GM18499 (cell line): ENCODE results near the gene NAPEPLD.
"Not testable (repeated sequence)": the region's sequence is repeated elsewhere in the genome, so short reads cannot be mapped to it uniquely, and the experiment has no call there.

ENCODE experiments used
- ATAC-seq: cut with Tn5 transposase; IDR thresholded peaks from one replicate; pipeline ENCODE4 v1.9.1; 2021; ENCODE audit warnings: moderate number of reproducible peaks; ENCODE audit not compliant: insufficient read depth, unreplicated experiment

Gene NAPEPLD

DNA sequence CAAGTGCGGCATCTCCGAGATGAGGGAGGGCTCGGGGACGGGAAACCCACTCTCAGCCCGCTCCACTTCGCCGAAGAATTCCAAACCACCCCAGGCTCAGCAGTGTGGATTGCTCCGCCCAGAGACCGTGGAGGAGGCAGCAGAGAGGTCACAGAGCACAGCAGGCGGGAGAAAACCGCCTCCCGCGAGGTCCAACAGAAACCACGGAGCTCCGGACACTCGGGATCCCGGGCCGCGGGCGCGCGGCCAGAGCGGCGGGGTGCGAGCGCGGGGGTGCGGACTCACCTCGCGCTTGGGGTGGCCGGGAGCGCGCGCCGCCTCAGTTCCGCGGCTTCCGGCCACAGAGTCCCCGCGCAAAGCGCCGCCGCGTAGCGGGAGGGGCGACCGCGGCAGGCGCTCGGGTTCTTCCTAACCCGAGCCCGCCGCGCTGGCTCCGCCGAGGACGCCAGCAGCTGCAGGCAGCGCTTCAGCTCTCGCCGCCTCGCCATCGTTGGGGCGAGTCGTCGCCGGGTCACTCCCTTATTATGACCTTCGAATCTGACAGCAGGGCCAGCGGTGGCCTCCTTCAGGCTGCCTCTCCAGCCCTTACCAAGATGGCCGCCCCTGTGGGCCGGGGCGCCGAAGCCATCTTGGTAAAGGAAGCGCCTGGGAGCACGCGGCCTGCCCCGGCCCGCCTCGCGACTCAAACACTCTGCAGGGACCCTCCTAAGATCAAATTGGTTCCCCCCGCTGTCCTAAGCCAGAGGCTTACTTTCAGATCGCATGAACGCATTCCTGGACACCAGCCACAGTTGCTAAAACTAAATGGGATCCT lies at the start of gene NAPEPLD:
Gene NAPEPLD (minus strand): TSS at position 106 of the 814 bp plus-strand sequence. CDS start 20,323 bp downstream, outside the sequence.
- peak; percentile 57 for ATAC-seq

DNA sequence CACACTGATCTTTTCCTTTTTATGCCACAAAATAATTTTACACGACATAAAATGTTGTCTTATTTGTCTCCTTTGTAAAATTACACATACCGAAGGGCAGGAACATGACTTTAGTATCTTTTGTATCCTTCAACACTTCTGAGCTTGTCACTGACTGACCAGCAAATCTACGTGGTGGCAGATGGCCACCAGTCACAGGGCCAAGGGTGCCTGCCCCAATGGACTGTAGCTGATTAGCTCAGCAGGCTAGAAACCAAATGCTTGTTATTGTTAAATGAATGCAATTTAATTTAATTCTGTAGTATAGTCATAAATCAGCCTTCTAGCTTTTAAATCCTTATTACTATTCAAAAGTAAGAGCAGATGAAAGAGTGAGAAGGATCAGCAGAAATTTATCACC lies 49.2 kb upstream of the NAPEPLD start:
- not testable (repeated sequence) for ATAC-seq

DNA sequence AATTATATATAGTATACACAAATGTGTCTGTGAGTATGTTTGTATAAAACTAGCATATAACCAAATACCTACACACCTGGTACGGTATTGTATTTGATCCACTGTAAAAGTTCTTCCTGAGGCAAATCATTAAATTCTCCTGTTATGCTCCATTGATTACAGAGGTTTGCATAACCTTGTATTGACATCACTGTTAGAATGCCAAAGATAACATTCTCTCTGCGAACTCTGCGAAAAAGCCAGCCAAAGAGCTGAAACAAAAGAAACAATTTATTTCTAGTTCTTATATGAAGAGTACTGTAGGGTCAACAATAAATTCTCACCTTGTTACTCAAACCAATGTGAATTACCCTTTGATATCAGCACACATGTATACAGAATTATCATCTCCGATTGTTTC lies 46.5 kb upstream of the NAPEPLD start:
- ATAC-seq: not testable (repeated sequence)

DNA sequence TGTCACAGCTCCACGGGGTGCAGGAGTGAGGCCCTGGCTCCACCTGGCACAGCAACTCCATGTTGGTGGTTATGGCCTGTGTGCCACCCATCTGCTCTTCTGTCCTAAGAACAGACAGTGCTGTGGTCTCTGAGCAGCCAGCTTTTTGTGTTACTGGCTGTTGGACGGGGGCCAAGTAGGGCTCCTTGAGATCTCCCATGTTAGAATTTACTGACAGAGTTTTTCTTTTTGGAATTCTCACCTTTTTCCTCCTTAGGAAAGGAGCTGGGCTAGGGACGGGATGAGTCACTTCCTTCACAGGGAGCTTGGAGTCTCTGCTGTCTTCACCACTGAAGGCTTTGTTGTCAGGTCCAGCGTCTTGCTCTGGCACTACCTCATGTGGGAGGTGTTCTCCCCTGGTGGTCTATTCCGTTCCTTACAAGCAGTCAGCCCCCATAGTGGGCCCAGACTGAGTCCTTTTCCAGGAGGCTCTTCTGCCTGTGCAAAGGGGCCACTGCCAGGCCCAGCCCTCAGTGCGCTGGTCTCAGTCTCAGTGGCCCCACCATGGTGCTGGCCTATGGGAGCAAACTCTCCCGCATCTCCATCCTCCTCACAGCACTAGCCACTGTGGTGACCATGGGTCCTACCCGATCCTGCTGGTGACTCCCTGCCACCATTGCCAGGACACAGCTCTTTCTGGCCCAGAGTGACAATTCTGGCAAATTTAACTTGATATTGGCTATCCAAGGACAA lies 23.7 kb upstream of the NAPEPLD start:
- ATAC-seq: not testable (repeated sequence)

DNA sequence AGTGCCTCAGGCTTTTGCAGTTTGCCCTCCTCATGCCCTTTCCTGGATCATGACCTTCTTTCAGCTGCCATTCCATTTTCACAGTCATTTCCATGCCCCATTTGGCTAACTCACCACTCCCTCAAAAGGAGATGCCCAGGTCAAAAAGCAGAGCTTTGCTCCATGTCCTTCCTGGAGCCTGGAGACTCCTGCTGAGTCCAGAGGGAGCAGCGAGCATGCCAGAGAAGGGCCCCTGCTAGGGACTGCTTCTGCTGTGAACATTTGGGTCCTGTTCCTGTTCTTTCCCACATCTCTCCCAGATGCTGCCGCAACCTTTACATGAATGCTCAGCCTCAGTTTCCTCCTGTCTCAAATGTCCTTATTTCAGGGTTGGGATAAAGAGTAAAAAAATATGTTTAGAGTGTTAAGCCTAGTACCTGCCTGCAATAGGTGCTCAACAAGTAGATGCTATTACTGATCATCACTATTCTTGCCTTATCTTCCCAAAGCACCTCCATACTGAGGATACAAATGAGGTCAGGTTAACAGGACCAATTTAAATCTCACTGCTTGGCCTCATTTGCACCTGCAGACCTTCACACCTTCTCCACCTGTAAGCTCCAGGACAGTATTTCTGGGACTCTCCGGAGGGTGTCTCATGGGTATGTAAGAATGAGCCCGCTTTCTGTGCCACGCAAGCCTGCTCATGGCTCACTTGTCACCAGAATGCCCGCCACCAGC lies 23.0 kb upstream of the NAPEPLD start:
- ATAC-seq: not testable (repeated sequence)

DNA sequence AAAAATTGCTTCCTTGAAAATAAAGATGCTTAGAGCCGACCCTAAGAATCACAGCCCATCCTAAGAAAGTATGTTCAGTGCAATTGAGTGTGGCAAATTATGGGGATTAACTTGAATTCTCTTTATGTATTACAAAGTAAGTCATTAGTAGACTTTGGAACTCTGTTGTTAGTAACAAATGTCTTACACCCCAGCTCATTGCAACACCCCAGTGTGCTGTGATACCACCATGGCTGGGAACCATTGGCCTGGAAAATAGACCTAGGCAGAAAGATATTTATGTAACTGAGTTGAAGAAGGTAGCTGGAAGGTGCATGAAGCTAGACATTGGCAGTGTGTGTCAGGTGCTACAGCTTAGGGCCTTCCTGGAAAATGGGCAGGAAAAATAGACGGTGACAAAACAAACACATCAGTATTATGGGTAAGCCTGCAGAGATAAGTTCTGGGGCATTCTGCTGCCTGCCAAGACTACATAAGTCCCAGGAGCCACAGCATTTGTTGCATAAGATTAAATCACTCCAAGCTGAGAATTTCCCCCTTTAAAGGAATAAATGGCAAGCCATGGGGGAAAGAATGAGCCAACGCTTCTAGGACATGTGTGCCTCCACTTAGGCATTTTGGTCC lies 18.1 kb upstream of the NAPEPLD start:
- ATAC-seq: not testable (repeated sequence)

DNA sequence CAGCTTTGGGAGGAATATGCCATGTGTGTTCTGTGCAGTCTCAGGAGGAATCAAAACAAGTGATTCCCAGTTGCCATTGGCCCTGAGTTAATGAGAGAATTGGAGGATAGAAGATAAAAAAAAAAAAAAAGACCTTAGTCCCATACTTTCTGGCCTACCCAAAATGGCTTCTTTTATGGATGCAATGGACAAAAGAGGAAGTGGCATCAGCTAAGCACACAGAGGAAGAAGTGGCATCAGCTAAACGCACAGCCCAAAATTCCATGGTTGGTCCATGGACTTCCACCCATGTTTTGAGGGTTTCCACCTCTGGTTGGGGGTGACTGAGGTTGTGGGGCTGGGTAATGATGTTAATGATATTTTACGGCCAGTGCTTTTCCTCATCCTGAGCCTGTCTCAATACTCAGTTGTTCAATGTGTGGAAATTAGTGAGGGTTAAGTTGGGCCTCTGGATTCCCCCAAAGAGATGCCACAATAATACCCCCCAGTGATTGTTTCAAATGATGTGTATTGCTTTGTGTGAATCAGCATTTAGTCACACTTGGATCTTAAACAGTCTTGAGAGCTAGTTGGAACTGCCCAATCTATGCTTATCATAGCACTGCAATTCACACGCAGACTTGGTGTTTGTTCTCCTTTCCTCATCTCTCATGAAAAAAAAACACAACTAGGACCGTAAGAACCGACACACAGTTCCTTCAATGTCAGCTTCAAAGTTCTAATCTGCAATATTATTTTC lies 14.4 kb upstream of the NAPEPLD start:
- ATAC-seq: not testable (repeated sequence)

DNA sequence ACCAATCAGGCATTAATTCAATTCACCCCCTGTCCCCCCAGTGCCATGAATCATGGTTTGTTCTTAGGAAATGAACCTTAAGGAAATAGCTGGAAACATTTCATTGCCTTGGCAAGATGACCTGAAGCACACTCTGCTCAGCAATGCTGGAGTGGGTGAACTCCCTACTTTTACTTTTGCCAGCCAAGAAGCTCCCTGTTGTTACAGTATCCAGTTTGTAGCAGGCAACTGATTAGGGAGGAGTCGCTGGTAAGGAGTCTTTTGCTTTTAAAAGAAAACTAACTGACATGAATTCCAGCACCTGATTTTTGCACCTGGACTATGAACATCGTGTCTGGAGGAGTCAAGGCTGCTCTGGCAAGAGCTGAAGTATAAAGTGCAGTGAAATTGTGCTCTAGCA lies 13.7 kb upstream of the NAPEPLD start:
- not testable (repeated sequence) for ATAC-seq

DNA sequence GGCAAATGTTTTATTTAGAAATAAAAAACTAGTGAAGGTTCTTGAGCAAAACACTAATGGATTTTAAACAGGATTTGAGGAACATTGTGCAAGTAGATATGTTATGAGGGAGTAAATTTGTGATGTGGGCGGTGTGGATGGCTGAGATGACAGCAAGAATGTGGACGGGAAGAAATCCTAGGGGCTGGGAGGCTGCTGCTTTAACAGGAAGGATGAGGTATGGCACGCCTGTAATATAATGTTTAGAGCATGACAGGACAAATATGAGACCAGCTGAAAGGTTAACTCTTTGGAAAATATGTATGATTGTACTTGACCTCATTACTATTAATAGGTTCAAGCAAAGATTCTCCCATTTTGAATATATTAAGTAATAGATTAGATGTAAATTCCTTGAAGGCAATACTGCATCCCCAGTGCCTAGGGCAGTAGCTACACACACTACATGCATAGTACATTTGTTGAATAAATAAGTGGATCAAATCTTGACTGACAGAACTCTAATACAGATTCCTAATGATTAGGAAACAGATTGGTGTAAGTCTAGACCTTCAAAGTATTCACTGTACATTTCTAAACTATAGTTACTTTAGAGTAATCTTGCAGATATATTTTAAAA lies 13.2 kb upstream of the NAPEPLD start:
- not testable (repeated sequence) for ATAC-seq

DNA sequence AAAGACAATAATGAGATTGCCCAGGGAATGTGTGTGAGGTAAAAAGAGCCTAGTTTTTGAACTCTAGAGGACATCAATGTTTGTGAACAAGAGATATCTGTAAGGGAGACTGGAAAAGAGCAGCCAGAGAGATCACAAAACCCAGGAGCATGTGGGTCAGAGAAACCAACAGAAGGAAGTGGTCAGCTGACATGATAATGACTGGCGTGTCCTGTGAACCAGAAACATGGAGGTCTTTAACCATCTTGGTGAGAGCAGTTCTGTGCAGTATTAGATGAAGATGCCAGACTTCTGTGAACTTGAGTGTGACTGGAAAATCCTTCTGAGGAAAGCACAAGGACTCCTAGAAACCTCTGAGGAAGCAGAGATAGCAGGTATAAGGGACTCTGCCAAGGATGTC lies 10.2 kb upstream of the NAPEPLD start:
- ATAC-seq: not testable (repeated sequence)

DNA sequence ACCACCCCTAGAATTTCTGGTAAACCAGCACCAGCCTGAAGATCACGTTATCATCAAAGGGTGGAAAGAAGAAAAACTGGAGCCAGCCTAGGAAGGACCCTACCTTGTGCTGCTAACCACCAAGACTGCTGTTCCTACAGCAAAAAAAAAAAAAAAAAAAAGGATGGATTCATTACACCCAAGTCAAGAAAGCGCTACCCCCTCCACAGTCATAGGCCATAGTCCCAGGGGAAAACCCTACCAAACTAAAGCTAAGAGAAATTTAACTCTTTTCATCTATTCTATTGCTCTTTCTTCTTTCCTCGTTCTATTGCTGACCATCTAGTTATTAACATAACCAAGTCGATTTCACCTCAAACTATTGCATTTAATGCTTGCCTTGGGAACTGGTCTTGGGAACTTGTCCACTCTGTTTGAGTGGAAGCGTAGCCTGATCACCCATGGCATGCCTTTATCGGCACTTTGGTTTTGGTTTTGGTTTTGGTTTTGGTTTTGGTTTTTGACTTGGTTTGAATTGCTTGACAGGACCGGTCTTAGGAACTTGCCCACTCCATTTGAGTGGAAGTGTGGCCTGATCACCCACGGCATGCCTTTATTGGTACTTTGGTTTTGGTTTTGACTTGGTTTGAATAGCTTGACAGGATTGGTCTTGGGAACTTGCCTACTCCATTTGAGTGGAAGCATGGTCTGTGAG lies 6.6 kb upstream of the NAPEPLD start:
- not testable (repeated sequence) for ATAC-seq

DNA sequence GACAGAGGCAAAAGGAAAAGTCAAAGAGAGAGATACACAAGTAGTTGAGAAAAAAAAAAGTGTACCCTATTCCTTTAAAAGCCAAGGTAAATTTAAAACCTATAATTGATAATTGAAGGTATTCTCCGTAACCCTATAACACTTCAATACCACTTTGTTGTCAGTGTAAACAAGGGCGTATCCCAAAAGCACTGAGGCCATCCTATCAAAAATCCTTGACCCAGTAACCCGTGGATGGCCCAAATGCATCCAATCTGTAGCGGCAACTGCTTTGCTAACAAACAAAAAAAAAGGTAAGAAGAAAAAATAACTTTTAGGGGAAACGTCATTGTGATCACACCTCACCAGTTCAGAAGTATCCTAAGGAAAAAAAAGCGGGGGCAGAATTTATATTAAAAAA lies 5.1 kb upstream of the NAPEPLD start:
- no peak for ATAC-seq

DNA sequence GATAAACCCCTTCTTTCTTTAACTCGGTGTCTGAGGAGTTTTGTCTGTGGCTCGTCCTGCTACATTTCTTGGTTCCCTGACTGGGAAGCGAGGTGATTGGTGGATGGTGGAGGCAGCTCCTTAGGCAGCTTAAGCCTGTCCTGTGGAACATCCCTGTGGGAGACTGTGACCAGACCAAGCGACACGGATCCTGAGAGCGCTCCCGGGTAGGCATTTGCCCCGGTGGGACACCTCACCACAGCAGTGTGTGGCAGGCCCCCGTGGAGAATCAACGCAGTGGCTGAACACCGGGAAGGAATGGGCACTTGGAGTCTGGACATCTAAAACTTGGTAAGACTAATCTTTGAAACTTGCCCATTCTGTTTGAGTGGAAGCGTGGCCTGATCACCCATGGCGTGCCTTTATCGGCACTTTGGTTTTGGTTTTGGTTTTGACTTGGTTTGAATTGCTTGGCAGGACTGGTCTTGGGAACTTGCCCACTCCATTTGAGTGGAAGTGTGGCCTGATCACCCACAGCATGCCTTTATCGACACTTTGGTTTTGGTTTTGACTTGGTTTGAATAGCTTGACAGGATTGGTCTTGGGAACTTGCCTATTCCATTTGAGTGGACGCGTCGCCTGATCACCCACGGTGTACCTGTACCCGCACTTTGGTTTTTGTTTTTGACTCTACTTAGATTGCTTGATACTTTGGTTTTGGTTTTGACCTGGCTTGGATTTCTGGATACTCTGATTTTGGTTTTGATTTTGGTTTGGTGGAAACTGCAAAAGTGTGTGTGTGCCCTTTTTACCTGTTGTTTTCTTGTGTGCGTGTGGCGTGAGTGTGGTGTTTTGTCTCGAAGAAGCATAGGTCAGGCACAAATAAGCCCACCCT lies 4.1 kb upstream of the NAPEPLD start:
- not testable (repeated sequence) for ATAC-seq

DNA sequence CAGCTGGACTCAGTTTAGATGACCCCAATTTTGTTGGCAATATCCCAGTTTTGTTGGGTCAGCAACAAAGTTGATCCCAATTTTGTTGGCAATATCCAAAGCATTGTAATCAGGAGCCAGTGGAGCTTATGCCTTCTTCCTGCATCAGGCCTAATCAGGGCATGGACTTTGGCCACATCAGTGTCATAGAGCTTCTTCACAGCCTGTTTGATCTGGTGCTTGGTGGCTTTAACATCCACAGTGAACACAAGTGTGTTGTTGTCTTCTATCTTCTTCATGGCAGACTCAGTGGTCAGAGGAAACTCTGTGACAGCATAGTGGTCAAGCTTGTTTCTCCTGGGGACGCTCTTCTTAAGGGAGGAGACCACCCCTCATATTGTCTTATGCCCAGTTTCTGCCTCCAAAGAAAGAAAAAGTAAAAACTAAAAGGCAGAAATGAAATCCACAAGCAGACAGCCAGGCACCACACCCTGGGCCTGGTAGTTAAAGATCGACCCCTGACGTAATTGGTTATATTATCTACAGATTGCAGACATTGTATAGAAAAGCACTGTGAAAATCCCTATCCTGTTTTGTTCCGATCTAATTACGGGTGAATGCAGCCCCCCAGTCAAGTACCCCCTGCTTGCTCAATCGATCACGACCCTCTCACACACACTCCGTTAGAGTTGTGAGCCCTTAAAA lies 3.2 kb upstream of the NAPEPLD start:
- not testable (repeated sequence) for ATAC-seq

DNA sequence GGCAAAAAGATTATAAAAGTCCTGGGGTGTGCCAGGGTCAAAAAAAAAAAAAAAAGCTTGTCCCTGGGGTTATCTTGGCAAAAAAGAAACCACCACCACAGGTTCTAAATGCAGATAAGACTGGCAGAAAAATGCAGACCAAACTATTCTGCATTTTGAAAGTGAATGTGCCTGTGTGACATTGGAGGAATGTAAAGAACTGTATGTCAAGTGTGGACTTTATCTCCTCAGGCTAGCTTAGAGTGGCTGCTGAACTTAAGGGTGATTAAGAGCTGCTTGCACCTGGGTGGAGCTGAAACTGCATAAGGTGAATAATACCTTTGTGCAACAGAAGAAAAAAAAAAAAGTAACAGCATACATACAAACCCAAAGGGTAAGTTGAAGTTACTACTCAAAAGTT lies 1.3 kb upstream of the NAPEPLD start:
- ATAC-seq: no peak

DNA sequence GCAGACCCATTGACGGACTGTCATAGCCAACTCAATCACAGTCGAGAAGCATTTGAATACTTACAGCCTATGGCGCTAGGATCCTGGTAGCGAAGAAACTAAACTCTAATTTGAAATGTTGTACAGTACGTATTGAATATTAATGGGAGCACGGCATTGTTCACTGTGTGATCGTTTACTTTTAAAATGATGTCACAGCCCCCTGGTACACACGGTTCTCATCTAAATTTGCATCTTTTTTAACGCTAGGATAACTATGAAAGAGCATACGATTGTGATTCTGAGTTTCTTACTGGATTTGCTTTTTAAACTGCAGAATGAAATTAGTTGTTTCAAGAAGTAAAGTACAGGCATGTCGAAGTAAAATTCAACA lies 895 bp upstream of the NAPEPLD start:
- ATAC-seq: peak; percentile 36
